Upper lobe of left lung (tissue), 4 donors: ENCODE data around the gene COL18A1.

Source experiments
- CTCF ChIP-seq, 6 experiments: fragments of 450-650 bp in 4 of 6; fragments of 200-600 bp in 2 of 6; sonication (generic) in 2 of 6; IDR thresholded peaks; one replicate each; pipeline ENCODE4 v1.5.1; 2016 to 2019; ENCODE audit warnings: antibody characterized with exemption in 6 of 6
- POLR2A ChIP-seq, 4 donors: fragments of 450-650 bp; IDR thresholded peaks; one replicate each; pipeline ENCODE4 v1.5.1; 2016 to 2017; ENCODE audit warnings: antibody characterized with exemption in 4 of 4, mild to moderate bottlenecking in 2 of 4
- POLR2AphosphoS5 ChIP-seq, 2 donors: sonication (generic); formaldehyde crosslinking; IDR thresholded peaks; one replicate each; pipeline ENCODE4 v1.5.1; 2017; ENCODE audit warnings: antibody characterized with exemption in 2 of 2

GRCh38 chr21:45513003-45513717 lies 108.2 kb downstream of the COL18A1 start:
- TF ChIP-seq CTCF (IDR thresholded peaks at IDR 0.05) (no peak), POLR2AphosphoS5 (IDR thresholded peaks at IDR 0.05) (peak in 1 of 2 donors; percentile 14), POLR2A (IDR thresholded peaks at IDR 0.05) (no peak)
